Common myeloid progenitor, CD34-positive (primary cell): ENCODE results near the gene PRAMEF33.
"Not testable (repeated sequence)": the region's sequence is repeated elsewhere in the genome, so short reads cannot be mapped to it uniquely, and the experiment has no call there.

Source experiments
- CTCF ChIA-PET: fragments of 350-600 bp; sonication (Branson Sonifier 250); formaldehyde crosslinking; loops from one replicate; lab custom pipeline; 2021; ENCODE audit warnings: antibody characterized with exemption; lab: Charles Lee
- POLR2A ChIA-PET: fragments of 350-600 bp; sonication (Branson Sonifier 250); formaldehyde crosslinking; loops from one replicate; lab custom pipeline; 2021; ENCODE audit warnings: antibody characterized with exemption; lab: Charles Lee
- DNase-seq, 3 donors: peaks; one replicate each; pipeline versions ENCODE4 v3.0.0 to v3.0.0-alpha.2; 2013
- H3K27ac ChIP-seq, 2 experiments: 1 replicate in 1 of 2; 2 replicates in 1 of 2; pipeline ENCODE4 v1.7.0; 2013; ENCODE audit warnings: inconsistent platforms in 2 of 2, low read length in 2 of 2, mild to moderate bottlenecking in 2 of 2, low read depth in 1 of 2, moderate library complexity in 1 of 2; ENCODE audit not compliant: severe bottlenecking in 2 of 2, insufficient read depth in 1 of 2, poor library complexity in 1 of 2
- H3K27me3 ChIP-seq, 5 experiments: replicated peaks in 2 of 5; 1 replicate in 3 of 5; 2 replicates in 2 of 5; pipeline versions ENCODE4 v1.6.1 to v1.7.0; 2013; ENCODE audit warnings: low read length in 4 of 5, mild to moderate bottlenecking in 2 of 5, moderate library complexity in 2 of 5, inconsistent platforms in 1 of 5; ENCODE audit not compliant: insufficient read depth in 5 of 5, control insufficient read depth in 4 of 5
- H3K36me3 ChIP-seq, 4 experiments: 1 replicate in 2 of 4; 2 replicates in 2 of 4; pipeline versions ENCODE4 v1.6.1 to v1.7.0; 2013; ENCODE audit warnings: low read length in 3 of 4, control low read depth in 1 of 4, mild to moderate bottlenecking in 1 of 4; ENCODE audit not compliant: control insufficient read depth in 4 of 4, insufficient read depth in 4 of 4
- H3K4me1 ChIP-seq, 4 experiments: 1 replicate in 3 of 4; 2 replicates in 1 of 4; pipeline versions ENCODE4 v1.6.1 to v1.7.1; 2013; ENCODE audit warnings: low read length in 3 of 4, mild to moderate bottlenecking in 3 of 4, control low read depth in 1 of 4, inconsistent platforms in 1 of 4, moderate library complexity in 1 of 4; ENCODE audit not compliant: control insufficient read depth in 4 of 4, insufficient read depth in 4 of 4; ENCODE audit errors: control extremely low read depth in 1 of 4
- H3K4me3 ChIP-seq, 7 experiments: 1 replicate in 4 of 7; 2 replicates in 3 of 7; pipeline versions ENCODE4 v1.5.1 to v1.7.0; 2013; ENCODE audit warnings: mild to moderate bottlenecking in 7 of 7, low read length in 6 of 7, moderate library complexity in 6 of 7, inconsistent platforms in 2 of 7, low read depth in 2 of 7, control low read depth in 1 of 7; ENCODE audit not compliant: insufficient read depth in 4 of 7, control insufficient read depth in 1 of 7; ENCODE audit errors: extremely low read depth in 1 of 7
- H3K9me3 ChIP-seq, 5 experiments: 1 replicate in 4 of 5; 2 replicates in 1 of 5; pipeline versions ENCODE4 v1.6.1 to v1.7.1; 2013; ENCODE audit warnings: low read length in 4 of 5, mild to moderate bottlenecking in 2 of 5, inconsistent platforms in 1 of 5, low read depth in 1 of 5, moderate library complexity in 1 of 5; ENCODE audit not compliant: control insufficient read depth in 4 of 5, insufficient read depth in 2 of 5; ENCODE audit errors: control extremely low read depth in 1 of 5
- WGBS: methylation state at CpG from one replicate; pipeline ENCODE4 v1.1.5; 2013; ENCODE audit not compliant: insufficient coverage; 5-methylcytosine and 5-hydroxymethylcytosine counted together

Gene PRAMEF33

DNA sequence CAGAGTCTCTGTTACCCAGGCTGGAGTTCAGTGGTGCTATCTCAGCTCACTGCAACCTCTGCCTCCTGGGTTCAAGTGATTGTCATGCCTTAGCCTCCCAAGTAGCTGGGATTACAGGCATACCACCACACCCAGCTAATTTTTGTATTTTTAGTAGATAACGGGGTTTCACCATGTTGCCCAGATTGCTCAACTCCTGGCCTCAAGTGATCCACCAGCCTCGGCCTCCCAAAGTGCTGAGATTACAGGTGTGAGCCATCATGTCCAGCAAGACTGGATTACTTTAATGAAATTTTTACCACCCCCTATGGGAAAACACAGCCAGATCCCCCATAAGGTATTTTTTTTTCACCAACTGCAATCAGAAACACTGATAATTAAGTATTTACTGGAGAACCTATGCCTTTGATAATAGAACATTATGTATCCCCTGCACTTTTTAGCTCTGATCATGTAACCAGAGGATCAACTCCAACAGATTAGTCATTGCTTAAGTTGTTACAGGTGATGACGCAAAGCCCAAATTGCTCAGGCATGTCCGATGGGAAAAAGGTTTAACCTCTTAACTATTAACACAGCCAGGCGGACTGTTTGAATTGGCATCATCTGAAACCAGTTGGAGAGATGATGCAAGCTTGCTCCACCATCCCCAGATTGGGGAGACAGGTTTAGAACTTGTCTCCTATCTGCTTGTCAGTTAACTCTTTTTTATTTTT lies 6.0 kb upstream of the PRAMEF33 start:
- H3K27me3 ChIP-seq, H3K27ac ChIP-seq, H3K4me1 ChIP-seq, H3K4me3 ChIP-seq, CTCF ChIA-PET, DNase-seq, POLR2A ChIA-PET, H3K9me3 ChIP-seq, H3K36me3 ChIP-seq: not testable (repeated sequence)
- no CpG with 5 or more reads among the region's 5 CpGs for WGBS

GRCh38 chr1:13298699-13299098 lies 4.6 kb upstream of the PRAMEF33 start:
- CTCF ChIA-PET, H3K4me3 ChIP-seq, H3K36me3 ChIP-seq, H3K9me3 ChIP-seq, H3K27ac ChIP-seq, DNase-seq, POLR2A ChIA-PET, H3K27me3 ChIP-seq, H3K4me1 ChIP-seq: not testable (repeated sequence)
- no CpG with 5 or more reads among the region's 27 CpGs for WGBS

GRCh38 chr1:13302197-13302596 lies 1.1 kb upstream of the PRAMEF33 start:
- H3K27ac ChIP-seq, H3K36me3 ChIP-seq, CTCF ChIA-PET, H3K4me1 ChIP-seq, H3K9me3 ChIP-seq, DNase-seq, H3K4me3 ChIP-seq, POLR2A ChIA-PET, H3K27me3 ChIP-seq: not testable (repeated sequence)

DNA sequence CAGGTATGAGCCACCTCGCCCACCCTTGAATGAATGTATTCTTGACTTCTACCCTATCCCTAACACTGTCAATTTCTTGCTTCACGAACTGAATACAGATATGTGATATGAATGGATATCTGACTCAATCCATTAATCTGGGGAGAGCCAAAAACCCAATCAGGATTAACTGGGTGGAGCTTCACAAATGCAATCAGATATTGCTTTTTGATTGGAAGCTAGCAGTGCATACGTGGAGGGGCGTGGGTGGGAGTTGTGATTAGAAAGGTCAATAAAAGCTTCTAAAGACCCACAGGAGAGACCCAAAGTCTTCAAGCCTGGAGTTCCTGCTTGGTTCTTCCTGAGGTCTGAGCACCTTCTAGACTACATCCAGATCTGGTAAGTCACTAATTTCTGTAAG lies 11.9 kb downstream of the PRAMEF33 start, which contains the start of gene PRAMEF15:
PRAMEF15 (plus strand) TSS at position 301 of the 400 bp plus-strand sequence. CDS start 2,827 bp downstream, outside the sequence.
- DNase-seq, H3K9me3 ChIP-seq, H3K4me3 ChIP-seq, H3K27me3 ChIP-seq, CTCF ChIA-PET, H3K27ac ChIP-seq, H3K4me1 ChIP-seq, H3K36me3 ChIP-seq: not testable (repeated sequence)
- POLR2A ChIA-PET, result interaction anchor here (0.5 kb wide), 1 partner anchor 91 kb away, joined by 3 read pairs; no protein-coding TSS in a partner anchor
- no CpG with 5 or more reads among the region's 4 CpGs for WGBS

DNA sequence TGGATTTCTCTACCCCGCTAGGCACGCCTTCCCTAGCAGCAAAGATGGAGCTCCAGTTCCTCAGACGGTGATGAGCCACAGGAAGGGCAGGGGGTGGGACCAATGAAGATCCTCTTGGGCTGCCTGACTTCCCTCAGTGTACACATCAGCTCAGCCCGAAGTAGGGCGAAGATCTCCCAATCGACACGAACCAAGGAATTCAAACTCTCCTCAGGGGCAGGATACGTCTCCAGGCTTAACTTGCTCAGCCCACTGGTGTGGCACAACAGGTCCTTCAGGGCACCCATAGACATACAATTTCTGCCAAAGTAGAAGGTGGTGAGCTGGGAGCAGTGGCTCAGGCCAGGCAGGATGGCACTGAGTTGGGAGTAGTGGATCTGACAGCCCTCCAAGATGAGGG lies 39.2 kb downstream of the PRAMEF33 start:
- H3K4me3 ChIP-seq, H3K27me3 ChIP-seq, CTCF ChIA-PET, POLR2A ChIA-PET, H3K36me3 ChIP-seq, H3K9me3 ChIP-seq, H3K4me1 ChIP-seq, DNase-seq, H3K27ac ChIP-seq: not testable (repeated sequence)
- 100% methylated on average over 1 of the region's 8 CpGs for WGBS

- POLR2A ChIA-PET, H3K9me3 ChIP-seq, H3K27ac ChIP-seq, H3K4me3 ChIP-seq, H3K36me3 ChIP-seq, H3K4me1 ChIP-seq, CTCF ChIA-PET, DNase-seq, H3K27me3 ChIP-seq: not testable (repeated sequence)
- WGBS, result no CpG with 5 or more reads among the region's 7 CpGs
Observed at GRCh38 chr1:13347034-13347433, 43.7 kb downstream of the PRAMEF33 start, which contains the start of gene PRAMEF14. Gene PRAMEF14 (minus strand): TSS chr1:13347134. CDS start chr1:13345314, 1,820 bp downstream.

DNA sequence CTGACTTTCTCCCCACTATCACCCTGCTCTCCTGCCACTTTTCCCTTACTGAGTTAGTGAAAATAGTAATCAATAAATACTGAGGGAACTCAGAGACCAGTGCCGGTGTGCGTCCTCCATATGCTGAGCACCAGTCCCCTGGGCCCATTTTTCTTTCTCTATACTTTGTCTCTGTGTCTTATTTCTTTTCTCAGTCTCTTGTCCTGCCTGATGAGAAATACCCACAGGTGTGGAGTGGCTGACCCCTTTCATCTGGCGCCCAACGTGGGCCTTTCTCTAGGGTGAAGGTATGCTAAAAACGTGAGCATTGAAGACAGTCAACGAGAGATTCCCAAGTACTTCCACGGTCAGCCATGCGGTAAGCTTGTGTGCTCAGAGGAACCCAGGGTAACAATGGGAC lies 50.1 kb downstream of the PRAMEF33 start:
- WGBS, result no CpG with 5 or more reads among the region's 8 CpGs

More for the DNA sequence above, 50.1 kb downstream of the PRAMEF33 start:
- H3K27me3 ChIP-seq, H3K4me1 ChIP-seq, DNase-seq, H3K4me3 ChIP-seq, H3K9me3 ChIP-seq, CTCF ChIA-PET, H3K36me3 ChIP-seq, POLR2A ChIA-PET, H3K27ac ChIP-seq: not testable (repeated sequence)
